GM12864 (cell line): Measurements from ENCODE around the gene PANK1.
A peak's percentile ranks its signal among the peaks of the same experiment; 100 is the strongest.

Experiments used
- DNase-seq: peaks from one replicate; pipeline ENCODE4 v3.0.0-alpha.2; 2011; ENCODE audit warnings: low read depth
- H3K4me3 ChIP-seq: 2 replicates; pipeline ENCODE4 v1.5.1; 2011; ENCODE audit warnings: mild to moderate bottlenecking, low read depth, low read length, control low read depth
- CTCF ChIP-seq: IDR thresholded peaks from 2 replicates; pipeline ENCODE4 v1.5.1; 2011; ENCODE audit warnings: low read depth, mild to moderate bottlenecking, moderate library complexity, low read length, control low read depth, inconsistent platforms; ENCODE audit errors: missing control alignments

PANK1 gene

GRCh38 chr10:89653410-89653869 lies 8.4 kb upstream of the PANK1 start:
- no peak for DNase-seq
- no peak for TF ChIP-seq CTCF
- H3K4me3 ChIP-seq, result peak overlapping the region; percentile 11

GRCh38 chr10:89652806-89653370 lies 7.8 kb upstream of the PANK1 start:
- DNase-seq, result no peak
- no peak for TF ChIP-seq CTCF
- no peak overlapping the region; the same call in 1 of the 2 replicates for H3K4me3 ChIP-seq

GRCh38 chr10:89651916-89652573 lies 7.0 kb upstream of the PANK1 start:
- DNase-seq, result no peak
- no peak for TF ChIP-seq CTCF
- H3K4me3 ChIP-seq, result no peak overlapping the region

- DNase-seq, result no peak
- TF ChIP-seq CTCF, result no peak
- no peak overlapping the region for H3K4me3 ChIP-seq
Observed at GRCh38 chr10:89651205-89651915, 6.3 kb upstream of the PANK1 start.

- no peak overlapping the region for H3K4me3 ChIP-seq
- no peak for TF ChIP-seq CTCF
Observed at GRCh38 chr10:89649051-89649450, 4.0 kb upstream of the PANK1 start.

GRCh38 chr10:89648074-89648473 lies 3.0 kb upstream of the PANK1 start:
- no peak overlapping the region for H3K4me3 ChIP-seq
- no peak for DNase-seq
- TF ChIP-seq CTCF, result no peak

More at GRCh38 chr10:89649051-89649450, 4.0 kb upstream of the PANK1 start:
- no peak for DNase-seq
